Liver (tissue), 9 donors: ENCODE measurements around the gene ALDOA. TPM values are rescaled to one million over a fixed set of nuclear protein-coding genes. Genes with fewer than 3 reads are reported as not detected.
"Not testable (repeated sequence)": the region's sequence is repeated elsewhere in the genome, so short reads cannot be mapped to it uniquely, and the experiment has no call there.

Source experiments
- DNase-seq: peaks from one replicate; pipeline ENCODE4 v3.0.0-alpha.2; 2017; ENCODE audit warnings: low spot score
- H3K27ac ChIP-seq, 2 donors: one replicate each; pipeline ENCODE4 v1.7.0; 2013; ENCODE audit warnings: inconsistent platforms in 2 of 2, low read length in 2 of 2, control low read depth in 1 of 2, low read depth in 1 of 2, mild to moderate bottlenecking in 1 of 2
- H3K27me3 ChIP-seq, 4 donors: one replicate each; pipeline versions ENCODE4 v1.6.1 to v1.7.0; 2013; ENCODE audit warnings: low read length in 3 of 4, inconsistent platforms in 1 of 4, mild to moderate bottlenecking in 1 of 4, moderate library complexity in 1 of 4; ENCODE audit not compliant: control insufficient read depth in 4 of 4, insufficient read depth in 4 of 4
- H3K36me3 ChIP-seq, 4 donors: one replicate each; pipeline versions ENCODE4 v1.6.1 to v1.7.0; 2013; ENCODE audit warnings: low read length in 3 of 4, mild to moderate bottlenecking in 3 of 4, low read depth in 1 of 4, moderate library complexity in 1 of 4; ENCODE audit not compliant: control insufficient read depth in 4 of 4, insufficient read depth in 3 of 4
- H3K4me1 ChIP-seq, 4 donors: one replicate each; pipeline versions ENCODE4 v1.6.1 to v1.7.0; 2013; ENCODE audit warnings: low read length in 3 of 4, mild to moderate bottlenecking in 3 of 4, moderate library complexity in 1 of 4; ENCODE audit not compliant: control insufficient read depth in 4 of 4, insufficient read depth in 4 of 4
- H3K4me3 ChIP-seq, 3 donors: one replicate each; pipeline versions ENCODE4 v1.6.1 to v1.7.0; 2013; ENCODE audit warnings: low read length in 3 of 3, control low read depth in 1 of 3, low read depth in 1 of 3, mild to moderate bottlenecking in 1 of 3
- H3K9ac ChIP-seq, 2 donors: one replicate each; pipeline ENCODE4 v1.7.0; 2013; ENCODE audit warnings: low read length in 2 of 2, mild to moderate bottlenecking in 2 of 2, moderate library complexity in 2 of 2, control low read depth in 1 of 2, low read depth in 1 of 2
- H3K9me3 ChIP-seq, 4 donors: one replicate each; pipeline versions ENCODE4 v1.6.1 to v1.7.0; 2013; ENCODE audit warnings: low read length in 3 of 4; ENCODE audit not compliant: control insufficient read depth in 4 of 4
- EGR1 ChIP-seq, 2 donors: IDR thresholded peaks; 2 replicates each; pipeline ENCODE4 v1.6.1; 2016 to 2018; ENCODE audit warnings: antibody characterized with exemption in 2 of 2, low read depth in 2 of 2
- FOXA2 ChIP-seq: IDR thresholded peaks from 2 replicates; pipeline ENCODE4 v1.6.1; 2016; ENCODE audit warnings: antibody characterized with exemption
- RAD21 ChIP-seq, 2 donors: IDR thresholded peaks; 2 replicates each; pipeline ENCODE4 v1.6.1; 2016; ENCODE audit warnings: antibody characterized with exemption in 2 of 2, mild to moderate bottlenecking in 2 of 2
- RXRA ChIP-seq, 2 donors: IDR thresholded peaks; 2 replicates each; pipeline ENCODE4 v1.6.1; 2017 to 2018; ENCODE audit warnings: antibody characterized with exemption in 2 of 2, mild to moderate bottlenecking in 1 of 2
- SP1 ChIP-seq: IDR thresholded peaks from 2 replicates; pipeline ENCODE4 v1.6.1; 2018; ENCODE audit warnings: antibody characterized with exemption, mild to moderate bottlenecking
- TAF1 ChIP-seq: conservative IDR thresholded peaks from 2 replicates; pipeline ENCODE4 v1.6.1; 2016; ENCODE audit warnings: antibody characterized with exemption, mild to moderate bottlenecking
- YY1 ChIP-seq: IDR thresholded peaks from 2 replicates; pipeline ENCODE4 v1.6.1; 2016; ENCODE audit warnings: antibody characterized with exemption, mild to moderate bottlenecking
- WGBS: extraction: QIAGEN DNeasy Blood & Tissue Kit; methylation state at CpG from one replicate; pipeline ENCODE4 v1.1.7; 2013; 5-methylcytosine and 5-hydroxymethylcytosine counted together
- polyA plus RNA-seq, 2 donors: library from polyadenylated mRNA; stranded (reverse) in 1 of 2; unstranded in 1 of 2; fragments of 200-250 nt in 1 of 2; fragments of >200 nt in 1 of 2; fragmentation: Nextera tagmentation in 1 of 2; extraction: Ambion mirVana in 1 of 2; gene quantifications; one replicate each; pipeline versions ENCODE4 v1.2.1 to v1.2.3, GENCODE V29; 2013 to 2015
- total RNA-seq, 2 donors: library from RNA; depleted of rRNA; stranded (reverse); fragments of >200 nt; gene quantifications; one replicate each; pipeline ENCODE4 v1.2.3, GENCODE V29; 2014
- TF ChIP-seq, protein P1 (sequence below): IDR thresholded peaks from 2 replicates; pipeline ENCODE4 v1.6.1; 2016; ENCODE audit warnings: antibody characterized with exemption, mild to moderate bottlenecking
- TF ChIP-seq, protein P2 (sequence below): IDR thresholded peaks from 2 replicates; pipeline ENCODE4 v1.6.1; 2016; ENCODE audit warnings: antibody characterized with exemption
- donor health status: healthy.
- donor health status: healthy.
- donor health status: healthy.
- donor health status: healthy.
- donor health status: healthy.

The ALDOA gene
- total and polyA plus RNA-seq, 4 donors: 96.8 to 251 (median 121) TPM

DNA sequence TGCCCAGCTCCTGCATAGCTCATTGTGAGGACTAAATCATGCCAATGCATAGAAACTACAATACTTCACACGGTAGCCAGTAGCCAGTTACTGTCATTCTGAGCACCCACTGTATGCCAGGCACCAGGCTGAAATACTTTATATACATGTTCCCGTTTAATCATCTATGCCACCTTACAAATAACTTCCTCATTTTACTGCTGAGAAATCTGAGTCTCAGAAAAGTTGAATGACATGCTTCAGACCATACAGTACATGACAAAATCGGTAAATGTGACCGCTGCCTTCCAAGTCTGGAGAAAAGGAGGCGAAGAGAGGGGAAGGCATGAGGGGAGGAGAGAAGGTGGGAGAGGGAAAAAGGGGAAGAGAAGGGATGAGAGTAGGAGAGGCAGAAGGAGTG is 25.3 kb upstream of the ALDOA start:
- Histone ChIP-seq H3K4me3 (no peak overlapping the region), H3K36me3 (no peaks in the 10 kb centered on the region), H3K9ac (no peak overlapping the region), H3K27ac (no peak overlapping the region), H3K4me1 (no peaks in the 10 kb centered on the region), H3K27me3 (no peaks in the 10 kb centered on the region), H3K9me3 (no peaks in the 10 kb centered on the region)
- 67% methylated on average over 5 of the region's 5 CpGs for WGBS
- DNase-seq: no peak
- TF ChIP-seq, protein P1, sequence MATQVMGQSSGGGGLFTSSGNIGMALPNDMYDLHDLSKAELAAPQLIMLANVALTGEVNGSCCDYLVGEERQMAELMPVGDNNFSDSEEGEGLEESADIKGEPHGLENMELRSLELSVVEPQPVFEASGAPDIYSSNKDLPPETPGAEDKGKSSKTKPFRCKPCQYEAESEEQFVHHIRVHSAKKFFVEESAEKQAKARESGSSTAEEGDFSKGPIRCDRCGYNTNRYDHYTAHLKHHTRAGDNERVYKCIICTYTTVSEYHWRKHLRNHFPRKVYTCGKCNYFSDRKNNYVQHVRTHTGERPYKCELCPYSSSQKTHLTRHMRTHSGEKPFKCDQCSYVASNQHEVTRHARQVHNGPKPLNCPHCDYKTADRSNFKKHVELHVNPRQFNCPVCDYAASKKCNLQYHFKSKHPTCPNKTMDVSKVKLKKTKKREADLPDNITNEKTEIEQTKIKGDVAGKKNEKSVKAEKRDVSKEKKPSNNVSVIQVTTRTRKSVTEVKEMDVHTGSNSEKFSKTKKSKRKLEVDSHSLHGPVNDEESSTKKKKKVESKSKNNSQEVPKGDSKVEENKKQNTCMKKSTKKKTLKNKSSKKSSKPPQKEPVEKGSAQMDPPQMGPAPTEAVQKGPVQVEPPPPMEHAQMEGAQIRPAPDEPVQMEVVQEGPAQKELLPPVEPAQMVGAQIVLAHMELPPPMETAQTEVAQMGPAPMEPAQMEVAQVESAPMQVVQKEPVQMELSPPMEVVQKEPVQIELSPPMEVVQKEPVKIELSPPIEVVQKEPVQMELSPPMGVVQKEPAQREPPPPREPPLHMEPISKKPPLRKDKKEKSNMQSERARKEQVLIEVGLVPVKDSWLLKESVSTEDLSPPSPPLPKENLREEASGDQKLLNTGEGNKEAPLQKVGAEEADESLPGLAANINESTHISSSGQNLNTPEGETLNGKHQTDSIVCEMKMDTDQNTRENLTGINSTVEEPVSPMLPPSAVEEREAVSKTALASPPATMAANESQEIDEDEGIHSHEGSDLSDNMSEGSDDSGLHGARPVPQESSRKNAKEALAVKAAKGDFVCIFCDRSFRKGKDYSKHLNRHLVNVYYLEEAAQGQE: no peak
- no peak for TF ChIP-seq YY1
- TF ChIP-seq RAD21 (IDR thresholded peaks at IDR 0.05): no peak

DNA sequence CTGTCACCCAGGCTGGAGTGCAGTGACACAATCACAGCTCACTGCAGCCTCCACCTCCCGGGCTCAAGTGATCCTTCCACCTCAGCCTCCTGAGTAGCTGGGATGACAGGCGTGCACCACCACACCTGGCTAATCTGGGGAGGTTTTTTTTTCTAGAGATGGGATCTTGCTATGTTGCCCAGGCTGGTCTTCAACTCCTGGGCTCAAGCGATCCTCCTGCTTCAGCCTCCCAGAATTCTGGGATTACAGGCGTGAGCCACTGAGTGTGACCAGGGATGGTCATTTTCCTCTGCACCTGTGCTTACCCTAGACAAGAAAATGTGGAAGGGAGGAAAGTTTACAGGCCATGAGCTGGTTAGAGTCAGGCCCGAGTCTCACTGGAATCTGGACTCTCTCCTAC is 24.9 kb upstream of the ALDOA start:
- H3K36me3 ChIP-seq, H3K4me1 ChIP-seq, H3K27ac ChIP-seq, H3K27me3 ChIP-seq, H3K9ac ChIP-seq, H3K9me3 ChIP-seq, DNase-seq, H3K4me3 ChIP-seq: not testable (repeated sequence)
- WGBS: 90% methylated on average over 5 of the region's 5 CpGs

DNA sequence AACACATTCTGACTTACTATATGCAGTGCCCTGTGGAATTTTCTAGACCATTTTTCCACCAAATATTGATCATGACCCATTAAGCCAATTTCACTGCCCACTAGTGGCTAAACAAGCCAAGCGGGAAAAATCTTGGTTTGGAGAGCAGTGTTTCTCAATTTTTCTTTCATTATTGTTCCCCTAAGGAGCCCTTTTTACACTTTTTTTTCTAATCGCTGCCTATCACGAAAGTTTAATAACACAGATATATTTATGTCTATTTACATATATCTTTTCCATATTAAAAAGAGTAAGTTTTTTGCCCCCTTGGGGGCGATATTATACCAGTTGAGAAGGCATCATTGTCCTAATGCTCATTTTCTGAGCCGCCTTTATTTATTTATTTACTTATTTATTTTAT is 23.7 kb upstream of the ALDOA start:
- H3K36me3 ChIP-seq: no peaks in the 10 kb centered on the region
- H3K4me1 ChIP-seq: no peaks in the 10 kb centered on the region
- TF ChIP-seq, protein P2, sequence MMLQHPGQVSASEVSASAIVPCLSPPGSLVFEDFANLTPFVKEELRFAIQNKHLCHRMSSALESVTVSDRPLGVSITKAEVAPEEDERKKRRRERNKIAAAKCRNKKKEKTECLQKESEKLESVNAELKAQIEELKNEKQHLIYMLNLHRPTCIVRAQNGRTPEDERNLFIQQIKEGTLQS: no peak
- TF ChIP-seq RXRA (IDR thresholded peaks at IDR 0.05) (no peak), RAD21 (IDR thresholded peaks at IDR 0.05) (peak; percentile 59 to 67)
- H3K9ac ChIP-seq: no peak overlapping the region
- no peak for DNase-seq
- H3K27me3 ChIP-seq: no peaks in the 10 kb centered on the region
- H3K27ac ChIP-seq: no peak overlapping the region
- 31% methylated on average over 5 of the region's 5 CpGs for WGBS
- H3K9me3 ChIP-seq: no peaks in the 10 kb centered on the region
- no peak overlapping the region for H3K4me3 ChIP-seq

DNA sequence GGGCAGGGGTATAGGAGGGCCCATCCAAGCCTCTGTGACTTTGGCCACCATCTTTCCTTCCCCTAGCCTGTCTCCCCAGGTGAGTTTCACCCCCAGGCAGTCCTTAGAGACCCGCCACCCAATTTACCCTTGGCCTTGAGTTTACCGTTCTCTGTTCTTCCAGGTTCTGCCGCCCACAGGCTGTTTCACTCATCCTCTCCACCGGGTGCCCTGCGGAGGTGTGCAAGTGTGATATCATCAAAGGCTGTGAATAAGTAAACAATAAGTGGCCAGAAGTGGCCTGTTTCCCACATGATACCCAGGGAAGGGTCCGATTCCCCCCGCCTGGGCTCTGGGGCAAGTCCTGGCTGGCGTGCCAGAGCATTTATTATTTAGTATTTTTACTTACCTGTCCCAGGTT is 19.4 kb upstream of the ALDOA start:
- no peak for DNase-seq
- H3K9ac ChIP-seq: no peak overlapping the region
- no peaks in the 10 kb centered on the region for H3K36me3 ChIP-seq
- no peak overlapping the region for H3K27ac ChIP-seq
- TF ChIP-seq SP1 (no peak), TAF1 (no peak), FOXA2 (no peak), EGR1 (IDR thresholded peaks at IDR 0.05; ENCODE audit: low read depth in 2 of 2) (no peak)
- H3K27me3 ChIP-seq: no peaks in the 10 kb centered on the region
- H3K4me1 ChIP-seq: no peaks in the 10 kb centered on the region
- no peak overlapping the region for H3K4me3 ChIP-seq
- WGBS: 71% methylated on average over 8 of the region's 8 CpGs
- H3K9me3 ChIP-seq: no peaks in the 10 kb centered on the region
